ENCODE data around the gene SMC2.

- TF ChIP-seq CTCF (IDR thresholded peaks at IDR 0.05; ENCODE audit: low read depth, low read length, poor library complexity, severe bottlenecking) (no peak), EZH2phosphoT487 (IDR thresholded peaks at IDR 0.05; ENCODE audit: borderline replicate concordance, low read length) (no peak)
Observed at GRCh38 chr9:104118916-104119315, 24.8 kb downstream of the SMC2 start.
